Central memory CD8-positive, alpha-beta T cell (primary cell): ENCODE measurements around the gene NDEL1.

ENCODE experiments used
- ATAC-seq: fragments of 150-1000 bp; cut with Tn5 transposase; replicated peaks from 2 replicates; pipeline ENCODE4 v1.10.0; 2022; ENCODE audit warnings: mild to moderate bottlenecking, moderate FRiP score, moderate number of reproducible peaks; ENCODE audit not compliant: poor library complexity, severe bottlenecking; ENCODE audit errors: extremely low read depth
- DNase-seq, 2 donors: peaks; one replicate each; pipeline ENCODE4 v3.0.0; 2021; ENCODE audit warnings: low spot score in 2 of 2
- H3K27ac Mint-ChIP-seq: one replicate; pipeline ENCODE4 v1.8.0; 2022; ENCODE audit warnings: low read depth, mild to moderate bottlenecking, moderate library complexity, mixed read lengths
- H3K27me3 Mint-ChIP-seq: one replicate; pipeline ENCODE4 v1.8.0; 2022; ENCODE audit warnings: mixed read lengths
- H3K36me3 Mint-ChIP-seq: one replicate; pipeline ENCODE4 v1.8.0; 2022; ENCODE audit warnings: mild to moderate bottlenecking, moderate library complexity, mixed read lengths; ENCODE audit not compliant: insufficient read depth
- H3K4me1 Mint-ChIP-seq: one replicate; pipeline ENCODE4 v1.8.0; 2022; ENCODE audit warnings: mixed read lengths
- H3K4me3 Mint-ChIP-seq: one replicate; pipeline ENCODE4 v1.8.0; 2022; ENCODE audit warnings: mild to moderate bottlenecking, moderate library complexity, mixed read lengths
- H3K9me3 Mint-ChIP-seq: one replicate; pipeline ENCODE4 v1.8.0; 2022; ENCODE audit warnings: mixed read lengths

NDEL1 gene

GRCh38 chr17:8445536-8445935, 9.9 kb downstream of the NDEL1 start:
- H3K36me3 Mint-ChIP-seq: peaks cover 71% of the 10 kb centered on the region
- H3K9me3 Mint-ChIP-seq: no peaks in the 10 kb centered on the region
- ATAC-seq: no peak
- H3K27me3 Mint-ChIP-seq: no peaks in the 10 kb centered on the region
- H3K27ac Mint-ChIP-seq: no peak overlapping the region
- H3K4me1 Mint-ChIP-seq: peaks cover 48% of the 10 kb centered on the region
- DNase-seq: no peak
- no peak overlapping the region for H3K4me3 Mint-ChIP-seq

- Mint-ChIP-seq H3K27me3 (no peaks in the 10 kb centered on the region), H3K4me3 (no peak overlapping the region), H3K9me3 (no peaks in the 10 kb centered on the region), H3K27ac (no peak overlapping the region), H3K36me3 (peaks cover 85% of the 10 kb centered on the region), H3K4me1 (peaks cover 28% of the 10 kb centered on the region)
- ATAC-seq (no peak), DNase-seq (no peak)
Measured at GRCh38 chr17:8447799-8448198, 12.1 kb downstream of the NDEL1 start.

- Mint-ChIP-seq H3K27me3 (no peaks in the 10 kb centered on the region), H3K9me3 (no peaks in the 10 kb centered on the region), H3K4me1 (peaks cover 23% of the 10 kb centered on the region), H3K27ac (no peak overlapping the region), H3K36me3 (peaks cover 88% of the 10 kb centered on the region), H3K4me3 (no peak overlapping the region)
- DNase-seq (no peak), ATAC-seq (no peak)
Measured at GRCh38 chr17:8448310-8448709, 12.6 kb downstream of the NDEL1 start.

- H3K27ac Mint-ChIP-seq: no peak overlapping the region
- H3K4me1 Mint-ChIP-seq: peaks cover 23% of the 10 kb centered on the region
- H3K36me3 Mint-ChIP-seq: peaks cover 83% of the 10 kb centered on the region
- no peaks in the 10 kb centered on the region for H3K27me3 Mint-ChIP-seq
- H3K4me3 Mint-ChIP-seq: no peak overlapping the region
- H3K9me3 Mint-ChIP-seq: no peaks in the 10 kb centered on the region
- ATAC-seq: no peak
- no peak for DNase-seq
Measured at GRCh38 chr17:8451933-8452614, 16.4 kb downstream of the NDEL1 start.

- H3K27me3 Mint-ChIP-seq: no peaks in the 10 kb centered on the region
- peaks cover 80% of the 10 kb centered on the region for H3K36me3 Mint-ChIP-seq
- H3K9me3 Mint-ChIP-seq: no peaks in the 10 kb centered on the region
- ATAC-seq (no peak), DNase-seq (no peak)
- peaks cover 29% of the 10 kb centered on the region for H3K4me1 Mint-ChIP-seq
- H3K4me3 Mint-ChIP-seq: no peak overlapping the region
- H3K27ac Mint-ChIP-seq: no peak overlapping the region
Measured at GRCh38 chr17:8453326-8453725, 17.6 kb downstream of the NDEL1 start.

- ATAC-seq: peak; percentile 14
- no peak overlapping the region for H3K4me3 Mint-ChIP-seq
- no peaks in the 10 kb centered on the region for H3K27me3 Mint-ChIP-seq
- peaks cover 78% of the 10 kb centered on the region for H3K36me3 Mint-ChIP-seq
- no peaks in the 10 kb centered on the region for H3K9me3 Mint-ChIP-seq
- no peak for DNase-seq
- H3K4me1 Mint-ChIP-seq: peaks cover 32% of the 10 kb centered on the region
- H3K27ac Mint-ChIP-seq: no peak overlapping the region
Measured at GRCh38 chr17:8455665-8456209, 20.1 kb downstream of the NDEL1 start.

GRCh38 chr17:8458128-8458527, 22.4 kb downstream of the NDEL1 start:
- H3K36me3 Mint-ChIP-seq: peaks cover 73% of the 10 kb centered on the region
- DNase-seq: no peak
- no peak overlapping the region for H3K4me3 Mint-ChIP-seq
- peaks cover 44% of the 10 kb centered on the region for H3K4me1 Mint-ChIP-seq
- no peaks in the 10 kb centered on the region for H3K9me3 Mint-ChIP-seq
- H3K27me3 Mint-ChIP-seq: no peaks in the 10 kb centered on the region
- ATAC-seq: no peak
- no peak overlapping the region for H3K27ac Mint-ChIP-seq

GRCh38 chr17:8459107-8459506, 23.4 kb downstream of the NDEL1 start:
- Mint-ChIP-seq H3K4me1 (peaks cover 53% of the 10 kb centered on the region), H3K27ac (no peak overlapping the region), H3K36me3 (peaks cover 74% of the 10 kb centered on the region), H3K27me3 (no peaks in the 10 kb centered on the region), H3K4me3 (no peak overlapping the region), H3K9me3 (no peaks in the 10 kb centered on the region)
- no peak for ATAC-seq
- no peak for DNase-seq

- ATAC-seq: no peak
Measured at GRCh38 chr17:8459831-8460230, 24.1 kb downstream of the NDEL1 start.

GRCh38 chr17:8462564-8462963, 26.9 kb downstream of the NDEL1 start:
- peaks cover 68% of the 10 kb centered on the region for H3K36me3 Mint-ChIP-seq

More at GRCh38 chr17:8459831-8460230, 24.1 kb downstream of the NDEL1 start:
- H3K27me3 Mint-ChIP-seq: no peaks in the 10 kb centered on the region
- H3K9me3 Mint-ChIP-seq: no peaks in the 10 kb centered on the region
- peaks cover 74% of the 10 kb centered on the region for H3K36me3 Mint-ChIP-seq
- no peak overlapping the region for H3K27ac Mint-ChIP-seq
- DNase-seq: no peak
- H3K4me3 Mint-ChIP-seq: no peak overlapping the region
- peaks cover 60% of the 10 kb centered on the region for H3K4me1 Mint-ChIP-seq

GRCh38 chr17:8463099-8463498, 27.4 kb downstream of the NDEL1 start:
- Mint-ChIP-seq H3K9me3 (no peaks in the 10 kb centered on the region), H3K27me3 (no peaks in the 10 kb centered on the region), H3K36me3 (peaks cover 71% of the 10 kb centered on the region), H3K4me3 (no peak overlapping the region), H3K27ac (peak overlapping the region; percentile 70), H3K4me1 (peaks cover 49% of the 10 kb centered on the region)
- DNase-seq (no peak), ATAC-seq (no peak)

More at GRCh38 chr17:8462564-8462963, 26.9 kb downstream of the NDEL1 start:
- Mint-ChIP-seq H3K9me3 (no peaks in the 10 kb centered on the region), H3K27ac (no peak overlapping the region), H3K27me3 (no peaks in the 10 kb centered on the region), H3K4me1 (peaks cover 52% of the 10 kb centered on the region), H3K4me3 (no peak overlapping the region)
- ATAC-seq: no peak
- no peak for DNase-seq

GRCh38 chr17:8464941-8465340, 29.3 kb downstream of the NDEL1 start:
- Mint-ChIP-seq H3K4me1 (peaks cover 44% of the 10 kb centered on the region), H3K9me3 (no peaks in the 10 kb centered on the region), H3K27me3 (no peaks in the 10 kb centered on the region), H3K27ac (peak overlapping the region; percentile 70), H3K4me3 (no peak overlapping the region), H3K36me3 (peaks cover 64% of the 10 kb centered on the region)
- no peak for ATAC-seq
- DNase-seq: no peak

- Mint-ChIP-seq H3K4me3 (no peak overlapping the region), H3K27ac (peak overlapping the region; percentile 70), H3K36me3 (peaks cover 60% of the 10 kb centered on the region), H3K9me3 (no peaks in the 10 kb centered on the region), H3K27me3 (no peaks in the 10 kb centered on the region), H3K4me1 (peaks cover 44% of the 10 kb centered on the region)
- DNase-seq: no peak
- no peak for ATAC-seq
Measured at GRCh38 chr17:8465356-8465755, 29.7 kb downstream of the NDEL1 start.
